NB4 (cell line): ENCODE measurements around the gene KLHL17.

Experiments used
- DNase-seq: peaks from one replicate; pipeline ENCODE4 v3.0.0; 2010; ENCODE audit warnings: low read depth
- H3K4me3 ChIP-seq: one replicate; pipeline ENCODE4 v1.5.1; 2011; ENCODE audit warnings: mild to moderate bottlenecking, low read depth, low read length, moderate library complexity
- CTCF ChIP-seq: IDR thresholded peaks from one replicate; pipeline ENCODE4 v1.5.1; 2012; ENCODE audit warnings: low read depth, low read length
- MAX ChIP-seq: IDR thresholded peaks from 2 replicates; pipeline ENCODE4 v1.6.1; 2011; ENCODE audit warnings: low read depth, low read length
- MYC ChIP-seq: IDR thresholded peaks from 2 replicates; pipeline ENCODE4 v1.6.1; 2011; ENCODE audit warnings: low read depth, low read length
- POLR2A ChIP-seq: IDR thresholded peaks from 2 replicates; pipeline ENCODE4 v1.6.1; 2011; ENCODE audit warnings: mild to moderate bottlenecking; ENCODE audit not compliant: insufficient read length; ENCODE audit errors: extremely low read depth

The KLHL17 gene

GRCh38 chr1:930633-931138 lies 29.7 kb upstream of the KLHL17 start:
- TF ChIP-seq MAX: no peak
- no peak for TF ChIP-seq MYC
- no peak for TF ChIP-seq CTCF
- TF ChIP-seq POLR2A: no peak
- no peak overlapping the region for H3K4me3 ChIP-seq
- no peak for DNase-seq

GRCh38 chr1:931380-932172 lies 28.8 kb upstream of the KLHL17 start:
- TF ChIP-seq POLR2A: no peak
- TF ChIP-seq CTCF: no peak
- no peak for TF ChIP-seq MAX
- TF ChIP-seq MYC: no peak
- no peak overlapping the region for H3K4me3 ChIP-seq
- DNase-seq: no peak

- TF ChIP-seq MAX (no peak), CTCF (no peak), POLR2A (no peak), MYC (no peak)
- H3K4me3 ChIP-seq: no peak overlapping the region
- no peak for DNase-seq
Observed at GRCh38 chr1:932173-932510, 28.2 kb upstream of the KLHL17 start.

- TF ChIP-seq MYC (no peak), POLR2A (no peak), MAX (no peak), CTCF (no peak)
- H3K4me3 ChIP-seq: no peak overlapping the region
- DNase-seq: no peak
Observed at GRCh38 chr1:932776-933602, 27.4 kb upstream of the KLHL17 start.

- no peak for DNase-seq
- TF ChIP-seq MYC (no peak), CTCF (no peak)
- H3K4me3 ChIP-seq: no peak overlapping the region
Observed at GRCh38 chr1:933603-933940, 26.8 kb upstream of the KLHL17 start.
